ENCODE measurements around the gene SCART1. TPM values are rescaled to one million over a fixed set of nuclear protein-coding genes. Genes with fewer than 3 reads are reported as not detected.
"Not testable (repeated sequence)": the region's sequence is repeated elsewhere in the genome, so short reads cannot be mapped to it uniquely, and the experiment has no call there.

SCART1 gene
- total RNA-seq, 1 experiment from 2014 or later: 0.20 TPM

DNA sequence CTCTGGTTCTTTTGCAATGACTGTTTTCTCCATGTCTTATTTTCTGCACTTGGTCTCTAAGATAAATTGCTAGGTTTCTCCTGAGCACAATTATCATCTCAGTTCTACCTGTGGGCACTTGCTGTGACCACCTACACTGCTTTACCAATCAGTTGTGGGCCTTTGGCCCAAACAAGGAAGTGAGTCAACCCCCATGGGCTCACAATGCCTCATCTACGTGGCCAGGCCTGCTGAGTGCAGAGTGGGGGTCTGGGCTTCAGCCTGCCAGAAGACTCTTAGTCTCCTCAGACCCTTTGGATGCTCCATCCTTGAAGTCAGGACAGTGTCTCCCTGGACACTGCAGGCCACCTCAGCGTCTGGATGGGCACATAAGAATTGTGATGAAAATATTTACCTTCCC is 20.3 kb downstream of the SCART1 start:
- DNase-seq (ENCODE audit: low read depth): no peak

DNA sequence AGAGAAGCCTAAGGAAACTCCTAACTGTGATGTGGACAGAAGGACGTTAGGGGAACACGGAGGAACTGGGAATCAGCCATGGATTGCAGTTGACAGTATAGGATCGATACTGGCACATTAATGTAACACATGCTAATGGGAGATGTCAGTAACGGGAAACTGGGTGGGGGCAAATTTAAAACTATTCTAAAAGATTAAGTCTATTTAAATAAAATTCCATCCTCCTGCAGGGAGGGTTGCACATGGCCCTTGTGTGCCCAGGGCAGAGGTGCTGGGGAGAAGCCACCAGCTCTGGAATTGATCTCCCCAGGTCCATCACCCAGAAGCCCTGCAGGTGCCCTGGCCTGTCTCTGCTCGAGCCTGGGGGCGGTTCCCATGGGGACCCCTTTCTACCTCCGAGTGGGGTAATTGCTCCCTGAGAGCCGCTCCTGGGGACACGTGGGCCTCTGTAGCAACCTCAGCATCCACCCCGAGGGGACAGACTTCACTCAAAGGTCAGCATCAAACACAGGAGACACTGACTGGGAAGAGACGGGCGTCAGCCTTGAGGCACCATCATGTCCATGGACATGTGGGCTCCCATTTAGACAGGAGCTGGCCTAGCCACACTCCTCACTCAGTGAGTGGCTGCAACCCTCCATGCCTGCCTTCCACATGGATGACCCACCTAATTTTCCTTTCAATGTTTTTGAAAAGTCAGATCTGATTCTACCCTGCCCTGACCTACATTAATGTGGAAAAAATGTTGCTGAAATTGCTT is 21.1 kb downstream of the SCART1 start:
- no peak for DNase-seq (ENCODE audit: low read depth)

DNA sequence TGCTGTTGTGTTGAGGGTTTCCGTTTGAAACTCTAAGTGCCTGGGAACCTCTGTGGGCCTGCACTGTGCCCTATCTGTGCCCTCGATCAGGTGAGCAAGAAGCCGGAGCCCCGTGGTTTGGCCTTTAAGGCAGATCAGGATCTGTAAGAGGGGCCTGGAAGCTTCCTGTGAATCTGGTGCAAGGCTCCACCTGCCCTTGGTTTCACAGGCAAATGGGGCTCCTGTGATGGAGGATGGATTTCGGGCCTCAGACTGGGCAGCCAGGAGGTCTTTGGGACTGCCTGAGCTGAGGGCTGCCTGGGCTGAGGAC is 21.6 kb downstream of the SCART1 start:
- DNase-seq (ENCODE audit: low read depth): no peak

DNA sequence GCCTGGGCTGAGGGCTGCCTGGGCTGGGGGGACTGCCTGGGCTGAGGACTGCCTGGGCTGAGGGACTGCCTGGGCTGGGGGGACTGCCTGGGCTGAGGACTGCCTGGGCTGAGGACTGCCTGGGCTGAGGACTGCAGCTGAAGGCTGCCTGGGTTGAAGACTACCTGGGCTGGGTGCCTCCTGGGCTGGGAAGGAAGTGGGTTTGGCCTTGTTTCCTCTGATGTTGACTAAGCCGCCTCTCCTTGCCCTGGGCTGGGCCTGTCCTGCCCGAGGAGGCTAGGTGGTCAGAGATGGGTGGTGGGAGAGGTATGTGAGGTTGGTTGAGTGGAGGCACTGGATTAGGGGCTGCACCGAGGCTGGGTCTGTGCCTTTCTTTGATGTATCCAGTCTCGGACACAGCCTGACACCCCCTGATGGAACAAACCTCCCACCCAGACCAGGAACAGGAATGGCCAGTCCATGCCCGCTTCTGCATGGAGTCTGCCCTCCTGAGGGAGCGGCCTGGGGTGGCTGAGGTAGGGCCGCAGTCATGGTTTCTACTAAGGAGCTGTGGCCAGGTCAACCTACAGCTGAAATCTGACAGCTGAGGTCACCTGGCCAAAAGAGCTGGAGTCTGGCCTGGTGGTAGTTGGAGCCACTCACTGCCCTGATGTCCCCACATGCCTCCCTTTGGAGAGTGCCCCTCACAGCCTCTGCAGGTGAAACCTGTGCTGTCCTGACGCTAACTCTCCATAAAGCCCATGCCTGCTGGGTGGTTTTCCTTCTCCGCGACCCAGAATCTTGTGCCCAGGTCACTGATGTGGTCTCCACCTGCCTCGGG is 22.3 kb downstream of the SCART1 start:
- DNase-seq (ENCODE audit: low read depth): peak; percentile 3

DNA sequence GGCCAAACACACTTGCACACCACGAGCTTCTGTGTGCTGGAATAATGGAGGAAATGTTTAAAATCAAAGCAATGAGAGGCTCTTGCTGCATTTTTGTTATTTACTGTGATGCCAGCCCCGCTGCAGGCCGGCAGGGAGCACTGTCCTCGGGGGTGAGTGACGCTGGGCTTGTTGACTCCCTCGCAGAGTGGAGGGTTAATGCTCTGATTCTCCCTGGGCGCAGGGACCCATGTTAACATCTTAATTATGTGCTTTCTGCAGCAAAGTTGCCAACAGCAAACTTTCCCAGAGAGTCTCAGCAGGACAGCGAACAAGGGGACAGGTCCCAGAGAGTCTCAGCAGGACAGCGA is 22.9 kb downstream of the SCART1 start:
- DNase-seq (ENCODE audit: low read depth): no peak

DNA sequence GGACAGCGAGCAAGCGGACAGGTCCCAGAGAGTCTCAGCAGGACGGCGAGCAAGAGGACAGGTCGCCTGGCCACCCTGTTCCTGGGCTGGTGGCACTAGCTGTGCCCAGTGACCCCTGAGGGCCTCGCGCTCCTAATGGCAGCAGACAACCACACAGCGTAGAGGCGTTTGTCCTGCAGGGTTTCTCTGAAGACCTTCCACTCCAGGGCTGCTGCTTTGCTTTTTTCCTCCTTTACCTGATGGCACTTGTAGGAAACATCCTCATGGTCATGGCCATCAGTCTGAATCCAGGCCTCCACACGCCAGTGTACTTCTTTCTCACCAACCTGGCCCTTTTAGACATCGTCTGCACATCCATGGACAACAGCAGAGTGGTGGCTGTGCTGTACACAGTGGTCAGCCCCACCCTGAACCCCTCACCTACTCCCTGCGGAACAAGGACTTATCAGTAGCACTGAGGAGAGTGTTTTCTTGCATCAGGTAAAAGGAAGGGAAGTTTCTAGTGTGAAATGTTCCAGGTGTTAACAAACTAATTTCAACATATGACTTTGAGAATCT is 27.4 kb downstream of the SCART1 start:
- DNase-seq (ENCODE audit: low read depth): no peak

DNA sequence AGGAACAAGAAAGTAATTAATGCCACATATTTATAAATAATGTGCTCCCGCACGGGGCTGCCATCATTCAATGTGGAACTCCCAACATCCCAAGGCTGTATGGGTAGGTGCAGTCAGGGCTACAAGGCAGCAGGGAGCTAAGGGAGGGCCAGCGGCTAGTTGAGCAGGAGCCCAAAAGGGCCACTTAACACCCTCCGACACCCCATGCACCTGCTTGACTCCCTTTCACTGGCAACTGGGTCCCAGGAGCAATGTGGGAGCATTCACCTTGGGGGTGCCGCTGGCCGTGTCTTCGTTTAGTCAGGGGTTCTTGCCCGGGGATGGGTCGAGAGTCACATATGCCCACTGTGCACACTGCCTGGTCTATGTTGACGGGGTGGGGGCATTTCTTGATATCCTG is 27.9 kb downstream of the SCART1 start:
- DNase-seq (ENCODE audit: low read depth): no peak

DNA sequence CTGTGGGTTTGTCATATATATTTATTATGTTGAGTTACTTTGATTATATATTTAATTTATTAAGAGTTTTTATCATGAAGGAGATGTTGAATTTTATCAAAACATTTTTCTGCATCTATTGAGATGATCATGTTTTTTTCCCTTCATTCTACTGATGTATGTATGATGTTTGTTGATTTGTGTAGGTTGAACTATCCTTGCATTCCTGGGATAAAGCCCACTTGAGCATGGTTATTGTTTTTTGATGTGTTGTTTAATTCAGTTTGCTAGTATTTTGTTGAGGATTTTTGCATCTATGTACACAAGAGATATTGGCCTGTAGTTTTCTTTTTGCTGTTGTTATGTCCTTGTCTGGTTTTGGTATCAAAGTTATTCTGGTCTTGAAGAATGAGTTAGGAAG is 31.1 kb downstream of the SCART1 start:
- no peak for DNase-seq (ENCODE audit: low read depth)

DNA sequence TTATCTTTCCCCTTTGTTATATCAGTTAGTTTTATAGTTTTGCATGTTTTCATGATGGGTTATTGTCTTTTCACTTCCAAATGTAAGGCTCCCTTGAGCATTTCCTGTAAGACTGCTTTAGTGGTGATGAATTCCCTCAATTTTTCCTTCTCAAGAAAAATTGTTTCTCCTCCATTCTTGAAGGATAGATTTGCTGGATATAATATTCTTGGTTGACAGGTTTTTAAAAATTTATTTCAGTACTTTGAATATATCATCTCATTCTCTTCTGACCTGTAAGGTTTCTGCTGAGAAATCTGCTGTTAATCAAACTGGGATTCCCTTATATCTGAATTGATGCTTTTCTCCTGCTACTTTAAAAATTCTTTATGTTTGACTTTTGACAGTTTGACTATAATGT is 33.3 kb downstream of the SCART1 start:
- no peak for DNase-seq (ENCODE audit: low read depth)

DNA sequence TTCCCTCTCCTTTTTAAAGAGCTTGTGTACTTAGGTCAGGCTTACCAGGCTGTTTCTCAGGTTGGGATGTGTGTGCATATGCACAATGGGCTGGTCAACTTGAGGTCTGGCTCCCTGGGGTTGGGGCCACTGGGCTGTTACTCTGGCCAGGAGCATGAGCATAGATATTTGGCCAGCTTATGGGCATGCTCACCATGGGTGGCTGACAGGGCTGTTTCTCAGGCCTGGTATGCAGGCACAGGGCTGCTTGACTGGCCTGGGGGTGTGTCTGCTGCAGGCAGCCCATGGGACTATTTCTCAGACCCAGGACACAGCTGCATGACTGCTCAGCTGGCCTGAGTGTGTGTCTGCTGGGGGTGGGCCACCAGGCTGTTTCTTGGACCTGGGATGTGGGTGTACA is 34.6 kb downstream of the SCART1 start:
- DNase-seq (ENCODE audit: low read depth): no peak

DNA sequence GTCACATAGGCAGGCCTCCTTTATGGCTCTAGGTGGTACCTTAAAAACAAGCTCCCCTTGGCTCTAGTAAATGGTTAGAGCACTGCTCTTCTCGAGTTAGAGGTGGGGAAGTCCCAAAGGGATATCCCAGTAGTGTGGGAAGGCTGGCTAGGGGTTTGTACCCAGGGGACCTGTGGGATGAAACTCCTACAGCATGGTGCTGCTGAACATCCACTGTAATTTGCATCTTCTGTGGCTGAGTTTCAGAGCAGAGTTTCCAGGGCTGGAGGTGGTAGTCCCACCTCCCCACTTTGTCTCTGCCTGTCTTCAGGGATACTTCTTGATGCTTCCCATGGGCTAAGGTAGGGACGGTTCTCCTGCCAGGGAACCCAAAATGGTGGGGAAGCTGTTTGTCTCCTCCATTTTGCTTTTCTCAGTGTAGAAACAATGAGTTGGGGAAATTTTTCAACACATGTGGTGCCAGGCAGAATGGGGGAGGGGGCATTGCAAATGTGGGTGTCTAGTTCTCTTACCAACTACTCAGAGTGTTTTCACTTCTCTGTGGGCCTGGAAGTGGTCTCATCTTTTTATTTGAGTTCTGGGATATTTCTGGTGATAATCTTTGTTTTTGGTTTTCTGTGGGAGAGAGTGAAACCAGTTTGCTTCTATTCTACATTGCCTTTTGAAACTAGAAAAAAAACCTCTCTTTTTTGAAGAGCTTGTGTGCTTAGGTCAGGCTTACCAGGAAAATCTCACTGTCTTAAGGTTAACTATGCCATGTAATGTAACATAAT is 36.3 kb downstream of the SCART1 start:
- no peak for DNase-seq (ENCODE audit: low read depth)

DNA sequence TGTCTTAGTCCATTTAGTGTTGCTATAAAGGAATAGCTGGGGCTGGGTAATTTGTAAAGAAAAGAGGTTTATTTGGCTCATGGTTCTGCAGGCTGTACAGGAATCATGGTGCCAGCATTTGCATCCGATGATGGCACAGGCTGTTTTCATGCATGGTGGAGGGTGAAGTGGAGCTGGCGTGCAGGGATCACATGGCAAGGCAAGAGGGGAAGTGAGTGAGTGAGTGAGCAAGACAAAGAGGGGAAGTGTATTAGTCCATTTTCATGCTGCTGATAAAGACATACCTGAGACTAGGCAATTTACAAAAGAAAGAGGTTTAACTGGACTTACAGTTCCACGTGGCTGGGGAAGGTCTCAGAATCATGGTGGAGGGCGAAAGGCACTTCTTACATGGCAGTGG is 39.8 kb downstream of the SCART1 start:
- not testable (repeated sequence) for DNase-seq (ENCODE audit: low read depth)

DNA sequence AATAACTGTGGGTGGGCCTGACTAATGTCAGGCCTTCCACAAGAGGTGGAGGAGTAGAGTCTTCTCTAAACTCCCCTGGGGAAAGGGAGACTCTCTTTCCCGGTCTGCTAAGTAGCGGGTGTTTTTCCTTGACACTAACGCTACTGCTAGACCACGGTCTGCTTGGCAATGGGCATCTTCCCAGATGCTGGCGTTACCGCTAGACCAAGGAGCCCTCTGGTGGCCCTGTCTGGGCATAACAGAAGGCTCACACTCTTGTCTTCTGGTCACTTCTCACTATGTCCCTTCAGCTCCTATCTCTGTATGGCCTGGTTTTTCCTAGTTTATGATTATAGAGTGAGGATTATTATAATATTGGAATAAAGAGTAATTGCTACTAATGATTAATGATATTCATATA is 43.6 kb downstream of the SCART1 start:
- peak; percentile 2 for DNase-seq (ENCODE audit: low read depth)

DNA sequence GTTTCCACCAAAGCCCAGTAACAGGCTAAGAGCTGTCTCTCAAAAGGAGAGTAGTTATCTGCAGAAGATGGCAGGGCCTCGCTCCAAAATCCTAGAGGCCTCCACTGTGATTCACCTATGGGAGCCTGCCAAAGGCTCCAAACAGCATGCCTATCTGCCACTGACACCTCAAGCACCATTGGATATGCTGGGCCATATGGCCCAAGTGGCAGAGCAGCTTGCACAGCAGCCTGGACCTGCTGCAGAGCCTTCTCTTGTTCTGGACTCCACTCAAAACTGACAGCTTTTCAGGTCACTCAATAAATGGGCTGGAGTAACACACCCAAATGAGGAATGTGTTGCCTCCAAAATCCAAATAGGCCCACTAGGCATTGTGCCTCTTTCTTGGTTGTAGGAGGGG is 45.4 kb downstream of the SCART1 start:
- DNase-seq (ENCODE audit: low read depth): not testable (repeated sequence)

DNA sequence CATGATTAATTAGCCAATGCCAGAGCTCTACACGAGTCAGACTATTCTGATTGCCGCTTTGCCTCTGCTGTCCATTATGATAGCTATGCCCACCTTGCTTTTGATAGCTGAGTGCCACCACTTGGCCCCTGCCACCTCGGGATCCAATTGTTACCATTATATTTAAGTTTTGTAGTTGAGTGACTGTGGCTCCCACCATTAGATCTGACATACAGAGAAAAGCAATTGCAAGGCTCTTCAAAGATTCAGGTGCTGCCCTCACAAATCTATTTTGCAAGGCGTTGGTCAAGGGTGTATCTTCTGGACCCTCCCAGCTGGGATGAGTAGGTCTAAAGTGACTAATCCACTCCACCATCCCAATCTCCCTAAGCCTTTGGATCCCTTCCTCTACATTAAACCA is 47.2 kb downstream of the SCART1 start:
- not testable (repeated sequence) for DNase-seq (ENCODE audit: low read depth)

DNA sequence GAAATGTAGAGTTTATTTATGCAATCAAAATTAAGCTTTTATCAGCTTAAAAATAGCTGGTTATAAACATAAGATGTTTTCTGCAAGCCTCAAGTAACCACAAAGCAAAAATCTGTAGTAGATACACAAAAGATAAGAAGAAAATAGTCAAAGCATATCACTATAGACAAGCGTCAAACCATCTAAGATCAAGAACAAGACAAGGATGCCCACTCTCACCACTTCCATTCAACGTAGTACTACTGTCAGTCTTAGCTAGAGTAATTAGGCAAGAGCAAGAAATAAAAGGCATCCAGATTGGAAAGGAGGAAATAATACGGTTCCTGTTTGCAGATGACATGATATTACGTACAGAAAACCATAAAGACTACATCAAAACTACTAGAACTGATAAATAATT is 56.0 kb downstream of the SCART1 start:
- DNase-seq (ENCODE audit: low read depth): no peak

DNA sequence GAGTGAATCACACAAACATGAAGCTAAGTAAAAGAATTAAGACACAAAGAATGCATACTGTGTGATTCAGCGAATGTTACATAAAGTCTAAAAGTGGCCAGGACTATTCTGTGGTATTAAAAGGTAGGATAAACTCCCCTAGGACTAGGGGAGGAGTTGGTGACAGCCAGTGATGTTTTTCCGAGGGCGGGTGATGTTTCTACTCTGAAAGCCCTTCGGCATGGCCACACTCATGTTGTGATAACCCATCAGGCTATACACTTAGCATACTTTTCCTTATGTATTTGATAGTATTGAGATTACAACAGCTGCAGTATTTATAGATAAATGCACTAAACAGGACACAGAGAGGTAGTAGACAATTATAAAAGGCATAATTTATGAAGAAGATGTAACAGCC is 57.7 kb downstream of the SCART1 start:
- no peak for DNase-seq (ENCODE audit: low read depth)

DNA sequence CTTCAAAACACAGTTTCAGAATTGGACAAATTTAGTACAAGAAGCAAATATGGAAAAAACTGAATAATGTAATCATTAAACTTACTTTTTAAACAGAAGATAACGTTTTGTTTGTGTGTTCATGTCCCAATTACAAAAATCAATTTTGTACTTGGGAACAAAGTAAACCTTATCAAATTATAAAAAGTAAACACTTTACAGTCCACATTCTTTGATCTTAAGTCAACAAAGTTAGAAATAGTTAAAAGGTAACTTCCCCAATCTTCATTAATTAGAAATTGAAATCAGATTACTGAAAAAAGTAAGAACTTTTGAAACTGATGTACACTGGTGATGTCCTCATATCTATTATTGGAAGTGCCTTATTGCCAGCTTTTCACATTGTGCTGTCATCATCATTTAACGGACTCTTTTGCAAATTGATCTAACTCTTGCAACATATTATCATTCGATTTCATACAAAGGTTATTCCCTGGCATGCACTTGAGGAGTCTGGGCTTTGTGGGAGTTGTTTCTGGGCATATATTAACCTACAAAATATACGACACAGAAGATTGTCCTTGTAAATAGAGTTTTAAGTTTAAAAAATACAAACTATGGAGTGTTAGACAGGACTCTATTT is 58.3 kb downstream of the SCART1 start:
- DNase-seq (ENCODE audit: low read depth): no peak

DNA sequence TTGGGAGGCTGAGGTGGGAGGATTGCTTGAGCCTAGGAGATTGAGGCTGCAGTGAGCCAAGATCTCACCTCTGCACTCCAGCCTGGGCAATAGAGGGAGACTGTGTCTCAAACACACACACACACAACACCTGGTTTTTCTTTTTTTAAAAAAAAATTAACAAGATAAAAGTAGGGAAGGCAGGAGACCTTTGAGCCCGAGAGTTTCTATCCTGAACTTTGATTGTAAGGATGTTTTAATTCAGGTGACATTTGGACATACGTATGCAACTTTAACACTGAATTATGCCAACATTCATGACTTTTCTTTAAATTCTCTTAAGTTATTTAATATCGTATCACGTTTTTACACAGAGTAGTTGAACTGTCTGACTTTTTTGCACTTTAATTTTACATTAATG is 61.7 kb downstream of the SCART1 start:
- no peak for DNase-seq (ENCODE audit: low read depth)

DNA sequence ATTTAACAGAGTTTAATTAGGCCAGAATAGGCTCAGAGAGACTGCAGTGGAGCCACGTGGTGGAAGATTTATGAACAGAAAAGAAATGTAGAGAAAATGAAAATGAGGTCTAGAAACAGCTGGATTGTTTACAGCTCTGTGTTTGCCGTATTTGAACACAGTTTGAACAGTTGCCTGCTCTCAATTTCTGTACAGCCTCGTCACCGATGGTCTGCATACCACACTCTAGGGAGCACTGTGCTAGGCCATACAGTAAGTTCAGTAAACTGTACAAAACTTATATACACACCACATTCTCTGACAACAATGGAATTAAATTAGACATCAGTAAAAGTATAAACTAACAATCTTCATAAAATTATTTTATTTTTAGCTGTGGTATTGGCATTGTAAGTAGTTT is 62.3 kb downstream of the SCART1 start:
- DNase-seq (ENCODE audit: low read depth): no peak

DNA sequence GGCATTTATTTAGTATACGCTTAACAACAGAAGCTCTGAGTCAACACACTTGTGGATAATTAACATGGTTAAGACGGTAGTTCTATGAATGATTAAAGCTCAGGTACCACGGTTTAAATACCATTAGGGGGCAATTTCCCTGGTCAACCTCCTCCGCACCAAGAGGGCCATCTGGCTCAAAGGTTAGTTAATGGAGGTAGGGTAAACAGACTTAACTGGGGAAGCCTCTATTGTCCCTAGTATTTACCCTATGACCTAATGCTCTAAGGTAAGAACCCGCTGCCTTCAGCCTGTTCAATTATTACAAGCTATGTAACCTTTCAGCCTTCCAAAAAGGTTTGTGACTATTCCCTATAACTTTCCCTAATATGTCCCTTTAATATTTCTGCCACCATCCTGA is 64.8 kb downstream of the SCART1 start:
- DNase-seq (ENCODE audit: low read depth): not testable (repeated sequence)
